HCT116 (cell line): ENCODE measurements around the gene FOXO3B. TPM values are rescaled to one million over a fixed set of nuclear protein-coding genes. Genes with fewer than 3 reads are reported as not detected.
"Not testable (repeated sequence)": the region's sequence is repeated elsewhere in the genome, so short reads cannot be mapped to it uniquely, and the experiment has no call there.

Experiments used
- ATAC-seq: fragments of 200-7000 bp; cut with Tn5 transposase; 2 replicates; pipeline ENCODE4 v1.9.1; 2020; ENCODE audit warnings: mild to moderate bottlenecking, moderate library complexity
- Bru-seq: library from RNA; stranded (reverse); fragments of 400-500 nt; gene quantifications from one replicate; lab custom pipeline; 2021; lab: Mats Ljungman, UMichigan
- BruChase-seq, 2 experiments: library from RNA; stranded (reverse); fragments of 400-500 nt; gene quantifications; one replicate each; lab custom pipeline; 2021; lab: Mats Ljungman, UMichigan
- BruUV-seq: library from RNA; stranded (reverse); fragments of 400-500 nt; replicated peaks from 2 replicates; lab custom pipeline; 2021; lab: Mats Ljungman, UMichigan
- CTCF ChIA-PET: fragments of 300-600 bp; sonication (Branson Sonifier 250); formaldehyde crosslinking; loops from one replicate; lab custom pipeline; 2021; ENCODE audit warnings: antibody characterized with exemption; lab: Charles Lee
- POLR2A ChIA-PET: fragments of 300-600, 350-600 bp; sonication (Branson Sonifier 250); formaldehyde crosslinking; loops from one replicate; lab custom pipeline; 2021; ENCODE audit warnings: antibody characterized with exemption; lab: Charles Lee
- RAD21 ChIA-PET, 2 experiments: fragments of 300-600 bp; sonication (Branson Sonifier 250); formaldehyde crosslinking; loops; one replicate each; lab custom pipeline; 2023; ENCODE audit warnings: low total read pairs in 2 of 2; ENCODE audit not compliant: uncharacterized antibody in 2 of 2, unreplicated experiment in 2 of 2, low non-redundant PET in 1 of 2; lab: Charles Lee
- DNase-seq: peaks from one replicate; pipeline ENCODE4 v3.0.0-alpha.2; 2010; ENCODE audit warnings: low read depth, low spot score
- H2AFZ ChIP-seq: fragments of 200-600 bp; shearing (Covaris generic), sonication (generic); 2 replicates; pipeline ENCODE4 v1.6.1; 2017; ENCODE audit warnings: low read depth, mixed run types, mixed read lengths, antibody characterized with exemption, low read length; ENCODE audit not compliant: poor library complexity, severe bottlenecking
- H3K27ac ChIP-seq: 2 replicates; pipeline ENCODE4 v1.5.1; 2012; ENCODE audit warnings: low read depth, low read length
- H3K27me3 ChIP-seq: fragments of 200-600 bp; sonication (generic); 2 replicates; pipeline ENCODE4 v1.6.1; 2016; ENCODE audit warnings: mixed run types, low read length, mixed read lengths; ENCODE audit not compliant: insufficient read depth
- H3K36me3 ChIP-seq, 2 experiments: fragments of 200-500 bp in 1 of 2; fragments of 200-600 bp in 1 of 2; sonication (Bioruptor generic) in 1 of 2; sonication (generic) in 1 of 2; 2 replicates each; pipeline versions ENCODE4 v1.5.1 to v1.6.1; 2014 to 2016; ENCODE audit warnings: low read length in 2 of 2, inconsistent platforms in 1 of 2, mixed read lengths in 1 of 2, mixed run types in 1 of 2; ENCODE audit not compliant: insufficient read depth in 2 of 2, control insufficient read depth in 1 of 2
- H3K4me1 ChIP-seq, 2 experiments: fragments of 200-600 bp in 1 of 2; sonication (generic) in 1 of 2; 2 replicates each; pipeline versions ENCODE4 v1.5.1 to v1.6.1; 2012 to 2017; ENCODE audit warnings: low read length in 2 of 2, inconsistent platforms in 1 of 2, mild to moderate bottlenecking in 1 of 2, mixed read lengths in 1 of 2, mixed run types in 1 of 2, moderate library complexity in 1 of 2; ENCODE audit not compliant: insufficient read depth in 2 of 2, control insufficient read depth in 1 of 2
- H3K4me2 ChIP-seq: fragments of 200-600 bp; sonication (generic); 2 replicates; pipeline ENCODE4 v1.6.1; 2017; ENCODE audit warnings: mixed run types, low read length, mixed read lengths
- H3K4me3 ChIP-seq, 2 experiments: fragments of 200-600 bp in 1 of 2; sonication (generic) in 1 of 2; replicated peaks in 1 of 2; 2 replicates each; pipeline ENCODE4 v1.5.1; 2011 to 2016; ENCODE audit warnings: low read length in 2 of 2, control low read depth in 1 of 2, low read depth in 1 of 2, mild to moderate bottlenecking in 1 of 2, mixed read lengths in 1 of 2, mixed run types in 1 of 2
- H3K79me2 ChIP-seq: fragments of 200-600 bp; sonication (generic); 2 replicates; pipeline ENCODE4 v1.6.1; 2017; ENCODE audit warnings: mild to moderate bottlenecking, mixed run types, low read length, moderate library complexity, mixed read lengths; ENCODE audit not compliant: insufficient read depth
- H3K9ac ChIP-seq: fragments of 200-600 bp; sonication (generic); 2 replicates; pipeline ENCODE4 v1.6.1; 2016; ENCODE audit warnings: low read length, mixed read lengths
- H3K9me2 ChIP-seq: fragments of 200-600 bp; sonication (generic), shearing (Covaris generic); 2 replicates; pipeline ENCODE4 v1.6.1; 2017; ENCODE audit warnings: mixed run types, mild to moderate bottlenecking, moderate library complexity; ENCODE audit not compliant: insufficient read depth
- H3K9me3 ChIP-seq, 2 experiments: fragments of 200-500 bp in 1 of 2; fragments of 200-600 bp in 1 of 2; sonication (Bioruptor generic) in 1 of 2; sonication (generic) in 1 of 2; 2 replicates each; pipeline ENCODE4 v1.6.1; 2014 to 2017; ENCODE audit warnings: low read length in 2 of 2, mixed read lengths in 2 of 2, inconsistent platforms in 1 of 2, low read depth in 1 of 2, mild to moderate bottlenecking in 1 of 2, mixed run types in 1 of 2, moderate library complexity in 1 of 2; ENCODE audit not compliant: control insufficient read depth in 1 of 2, insufficient read depth in 1 of 2
- H4K20me1 ChIP-seq: fragments of 200-600 bp; sonication (generic), shearing (Covaris generic); 2 replicates; pipeline ENCODE4 v1.6.1; 2017; ENCODE audit warnings: mixed run types, mild to moderate bottlenecking, moderate library complexity; ENCODE audit not compliant: insufficient read depth
- POLR2AphosphoS5 ChIP-seq: IDR thresholded peaks from 2 replicates; pipeline ENCODE4 v1.6.1; 2011; ENCODE audit warnings: mild to moderate bottlenecking, low read depth, low read length, moderate library complexity
- ZBTB33 ChIP-seq: IDR thresholded peaks from 2 replicates; pipeline ENCODE4 v1.6.1; 2011; ENCODE audit warnings: mild to moderate bottlenecking, low read length, moderate library complexity; ENCODE audit not compliant: insufficient replicate concordance; ENCODE audit errors: extremely low read depth
- intact Hi-C: fragments of 100-400 bp; cut with micrococcal nuclease; formaldehyde crosslinking; loops from 2 replicates; pipeline ENCODE4 v1.10.0; 2022
- long read RNA-seq: library from polyadenylated mRNA; unstranded; transcript quantifications from one replicate; pipeline ENCODE4 v2.0.0, GENCODE V29; 2021; ENCODE audit not compliant: unreplicated experiment
- polyA plus RNA-seq: library from polyadenylated mRNA; unstranded; fragments of >200 nt; gene quantifications from 2 replicates; pipeline ENCODE4 v1.2.1, GENCODE V29; 2012; ENCODE audit warnings: missing spikeins
- total RNA-seq: library from RNA; stranded (reverse); gene quantifications from one replicate; pipeline ENCODE4 v1.2.1, GENCODE V29; 2021; ENCODE audit not compliant: unreplicated experiment

FOXO3B gene
- total RNA-seq (3.1 TPM), Bru-seq, nascent RNA (percentile 44 among the genes with signal in this experiment), BruChase-seq, experiment 1, labeled RNA remaining after a 6-hour chase (percentile 53 among the genes with signal in this experiment), BruChase-seq, experiment 2, labeled RNA remaining after a 2-hour chase (percentile 65 among the genes with signal in this experiment)
- polyA plus RNA-seq = 1.6 and 1.8 TPM in 2 replicates
- long read RNA-seq, partial matches to known transcripts = 0 of 2 reads
- long read RNA-seq, other reads (novel, unspliced or antisense) = 0 of 2 reads

GRCh38 chr17:18681767-18682571, at the start of gene FOXO3B:
FOXO3B (minus strand) TSS chr17:18682314; CDS start chr17:18681651, 663 bp downstream.
- RAD21 ChIA-PET, H3K9me3 ChIP-seq, H4K20me1 ChIP-seq, intact Hi-C loops, H3K27ac ChIP-seq, H2AFZ ChIP-seq, H3K9me2 ChIP-seq, H3K79me2 ChIP-seq, CTCF ChIA-PET, H3K4me1 ChIP-seq, H3K27me3 ChIP-seq, POLR2A ChIA-PET, H3K36me3 ChIP-seq: not testable (repeated sequence)
- Histone ChIP-seq H3K9ac (peak within 1 kb of the TSS; percentile 30; the same call in 1 of the 2 replicates), H3K4me3 (peak within 1 kb of the TSS; percentile 43 to 49), H3K4me2 (peak within 1 kb of the TSS; percentile 55)
- ATAC-seq (peak; percentile 83), DNase-seq (peak; percentile 32)
- BruUV-seq = TSS peak; percentile 73
- TF ChIP-seq POLR2AphosphoS5 (0 out of 2 replicates have a peak, but pooled peaks have one; percentile 20), ZBTB33 (peak; percentile 52)

GRCh38 chr17:18723509-18723908, 41.4 kb upstream of the FOXO3B start:
- intact Hi-C loops, DNase-seq, RAD21 ChIA-PET, H3K9me2 ChIP-seq, H3K4me3 ChIP-seq, POLR2A ChIA-PET, H3K79me2 ChIP-seq, CTCF ChIA-PET, H3K9me3 ChIP-seq, H3K27me3 ChIP-seq, H2AFZ ChIP-seq, BruUV-seq, H3K4me2 ChIP-seq, H4K20me1 ChIP-seq, H3K36me3 ChIP-seq, H3K9ac ChIP-seq, ATAC-seq, H3K27ac ChIP-seq: not testable (repeated sequence)
- peaks cover 7 to 21% of the 10 kb centered on the region in 2 experiments for H3K4me1 ChIP-seq

- H3K79me2 ChIP-seq, H3K4me2 ChIP-seq, CTCF ChIA-PET, POLR2A ChIA-PET, H4K20me1 ChIP-seq, ATAC-seq, H3K9me3 ChIP-seq, H3K9ac ChIP-seq, H3K27ac ChIP-seq, H3K9me2 ChIP-seq, DNase-seq, H3K27me3 ChIP-seq, H2AFZ ChIP-seq, H3K4me3 ChIP-seq, RAD21 ChIA-PET, BruUV-seq, intact Hi-C loops, H3K36me3 ChIP-seq: not testable (repeated sequence)
- H3K4me1 ChIP-seq = peaks cover 7 to 22% of the 10 kb centered on the region in 2 experiments
Measured at GRCh38 chr17:18722612-18723011, 40.5 kb upstream of the FOXO3B start.
